ENCODE data around the gene PRKAA1. TPM values are rescaled to one million over a fixed set of nuclear protein-coding genes. Genes with fewer than 3 reads are reported as not detected.

The PRKAA1 gene
- total and polyA plus RNA-seq, 2 of the 13 experiments (the other 11 are each of a cell fraction or from before 2014, with no cell fraction given) = 36.6 to 58.0 TPM

GRCh38 chr5:40797273-40798011 lies 732 bp downstream of the PRKAA1 start (continued):
- TF ChIP-seq RBM39 (IDR thresholded peaks at IDR 0.05; ENCODE audit: low read depth, low read length, poor library complexity, severe bottlenecking) (no peak), BORCS8-MEF2B (CRISPR knock-in tag; IDR thresholded peaks at IDR 0.05) (no peak), ZBTB37 (CRISPR knock-in tag; IDR thresholded peaks at IDR 0.05) (no peak), ZNF773 (CRISPR knock-in tag; IDR thresholded peaks at IDR 0.05; ENCODE audit: borderline replicate concordance) (no peak), ZNF263 (CRISPR knock-in tag; IDR thresholded peaks at IDR 0.05) (peak; percentile 92), TBL1XR1 (IDR thresholded peaks at IDR 0.05; ENCODE audit: borderline replicate concordance, low read length, partially characterized antibody) (no peak), ZNF543 (CRISPR knock-in tag; IDR thresholded peaks at IDR 0.05) (no peak), ZNF512B (CRISPR knock-in tag; IDR thresholded peaks at IDR 0.05; ENCODE audit: borderline replicate concordance) (no peak), SYNCRIP (IDR thresholded peaks at IDR 0.05; ENCODE audit: insufficient read depth, low read depth, low read length) (no peak), ZBTB7B (CRISPR knock-in tag; IDR thresholded peaks at IDR 0.05) (0 out of 2 replicates have a peak, but pooled peaks have one; percentile 16), ZNF253 (CRISPR knock-in tag; IDR thresholded peaks at IDR 0.05; ENCODE audit: borderline replicate concordance) (no peak), PAX8 (CRISPR knock-in tag; IDR thresholded peaks at IDR 0.05; ENCODE audit: borderline replicate concordance) (no peak), ZMYM4 (CRISPR knock-in tag; IDR thresholded peaks at IDR 0.05) (peak; percentile 32; the same call in 1 of the 2 replicates), GLI4 (CRISPR knock-in tag; IDR thresholded peaks at IDR 0.05; ENCODE audit: borderline replicate concordance) (no peak), HOXA3 (CRISPR knock-in tag; IDR thresholded peaks at IDR 0.05) (peak; percentile 64; the same call in 1 of the 2 replicates), RBAK (CRISPR knock-in tag; IDR thresholded peaks at IDR 0.05) (no peak), ZBTB2 (CRISPR knock-in tag; IDR thresholded peaks at IDR 0.05; ENCODE audit: low read depth) (no peak), ETV5 (CRISPR knock-in tag; IDR thresholded peaks at IDR 0.05; ENCODE audit: borderline replicate concordance) (no peak), NR2C2 (CRISPR knock-in tag; IDR thresholded peaks at IDR 0.05; ENCODE audit: borderline replicate concordance) (no peak), NR3C1 (CRISPR knock-in tag; IDR thresholded peaks at IDR 0.05) (no peak), ZNF841 (CRISPR knock-in tag; IDR thresholded peaks at IDR 0.05; ENCODE audit: borderline replicate concordance) (no peak), SP1 (IDR thresholded peaks at IDR 0.05) (no peak), SP1 (CRISPR knock-in tag; IDR thresholded peaks at IDR 0.05) (no peak), ZNF775 (CRISPR knock-in tag; IDR thresholded peaks at IDR 0.05; ENCODE audit: borderline replicate concordance) (no peak)

All from HepG2 (cell line).